ENCODE results near the gene XPNPEP1. TPM values are rescaled to one million over a fixed set of nuclear protein-coding genes. Genes with fewer than 3 reads are reported as not detected.

The XPNPEP1 gene
- total and polyA plus RNA-seq, 3 experiments from 2014 or later, result 29.7 to 56.1 (median 50.2) TPM

DNA sequence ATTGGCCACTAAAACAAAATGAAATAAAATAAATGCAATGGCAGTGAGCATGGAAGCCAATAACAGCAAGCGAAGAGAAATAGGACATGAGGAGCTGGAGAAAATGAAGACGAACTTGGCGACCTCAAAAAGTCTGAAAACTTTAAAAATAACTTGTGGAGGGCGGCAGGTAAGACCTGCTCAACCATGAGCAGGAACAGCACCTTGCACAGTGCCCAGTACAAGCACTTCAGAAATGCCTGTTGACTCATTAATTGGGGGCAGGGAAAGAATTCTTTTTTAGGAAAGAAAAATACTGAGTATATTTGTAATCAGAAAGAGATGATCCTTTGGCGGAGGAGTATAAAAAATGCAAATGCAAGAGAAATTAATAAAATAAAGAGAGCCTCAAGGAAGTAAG is 78.0 kb downstream of the XPNPEP1 start:
- Histone ChIP-seq H3K4me1 (ENCODE audit: insufficient read depth, low read length) (no peaks in the 10 kb centered on the region), H3K36me3 (ENCODE audit: insufficient read depth, low read length) (no peaks in the 10 kb centered on the region), H3K27me3 (ENCODE audit: insufficient read depth, low read length, poor library complexity, severe bottlenecking) (no peaks in the 10 kb centered on the region), H3K9me3 (ENCODE audit: low read length) (no peaks in the 10 kb centered on the region), H3K27ac (ENCODE audit: low read depth, low read length) (no peak overlapping the region), H3K4me3 (ENCODE audit: low read length) (no peak overlapping the region)
- no peak for DNase-seq
- Mint-ChIP-seq H3K27me3 (peaks cover 8 to 23% of the 10 kb centered on the region in 2 donors), H3K4me3 (no peak overlapping the region), H3K27ac (no peak overlapping the region), H3K4me1 (no peaks in the 10 kb centered on the region), H3K36me3 (no peaks in the 10 kb centered on the region), H3K9me3 (no peaks in the 10 kb centered on the region)
- POLR2A ChIA-PET, result no interaction called here
- CTCF ChIA-PET, result interaction anchor here (1.1 kb wide), 1 partner anchor 11 kb away, joined by 3 read pairs; no protein-coding TSS in a partner anchor

DNA sequence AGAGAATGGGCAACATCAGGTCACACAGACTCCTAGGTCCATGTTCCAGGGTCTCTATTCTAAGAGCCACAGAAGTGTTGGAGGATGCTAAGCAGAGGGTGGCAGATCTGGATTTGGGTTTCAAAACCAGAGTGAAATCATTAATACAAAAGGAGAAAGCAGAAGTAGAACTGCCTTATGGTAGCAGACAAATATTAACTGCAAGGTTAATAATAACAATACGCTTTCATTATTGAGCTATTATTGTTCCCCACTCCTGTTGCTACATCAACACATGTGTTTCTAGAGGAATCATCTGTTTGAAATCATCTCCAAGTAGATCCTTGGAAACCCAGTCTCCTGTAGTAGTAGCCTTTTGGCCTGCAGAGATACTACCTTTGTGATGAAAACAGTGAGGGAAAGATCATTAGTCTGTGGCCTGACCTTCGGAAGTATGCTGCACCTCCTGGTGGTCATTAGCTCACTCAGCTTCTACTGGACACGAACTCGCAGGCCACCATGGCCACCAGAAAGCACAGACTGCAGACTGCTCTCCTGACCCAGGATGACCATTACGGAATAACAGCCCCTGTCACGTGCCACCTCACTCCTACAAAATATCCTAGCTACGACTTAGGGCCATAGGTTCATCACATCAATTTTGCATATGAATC is 84.6 kb downstream of the XPNPEP1 start:
- Mint-ChIP-seq H3K36me3 (no peaks in the 10 kb centered on the region), H3K27me3 (peaks cover 6 to 25% of the 10 kb centered on the region in 2 donors), H3K4me1 (no peaks in the 10 kb centered on the region), H3K9me3 (no peaks in the 10 kb centered on the region), H3K27ac (no peak overlapping the region), H3K4me3 (no peak overlapping the region)
- ChIA-PET POLR2A (no interaction called here), CTCF (no interaction called here)
- H3K4me1 ChIP-seq (ENCODE audit: insufficient read depth, low read length), result no peaks in the 10 kb centered on the region
- no peak overlapping the region for H3K27ac ChIP-seq (ENCODE audit: low read depth, low read length)
- DNase-seq, result no peak
- H3K27me3 ChIP-seq (ENCODE audit: insufficient read depth, low read length, poor library complexity, severe bottlenecking), result peaks cover 4% of the 10 kb centered on the region
- H3K36me3 ChIP-seq (ENCODE audit: insufficient read depth, low read length), result no peaks in the 10 kb centered on the region
- no peaks in the 10 kb centered on the region for H3K9me3 ChIP-seq (ENCODE audit: low read length)
- H3K4me3 ChIP-seq (ENCODE audit: low read length), result no peak overlapping the region

DNA sequence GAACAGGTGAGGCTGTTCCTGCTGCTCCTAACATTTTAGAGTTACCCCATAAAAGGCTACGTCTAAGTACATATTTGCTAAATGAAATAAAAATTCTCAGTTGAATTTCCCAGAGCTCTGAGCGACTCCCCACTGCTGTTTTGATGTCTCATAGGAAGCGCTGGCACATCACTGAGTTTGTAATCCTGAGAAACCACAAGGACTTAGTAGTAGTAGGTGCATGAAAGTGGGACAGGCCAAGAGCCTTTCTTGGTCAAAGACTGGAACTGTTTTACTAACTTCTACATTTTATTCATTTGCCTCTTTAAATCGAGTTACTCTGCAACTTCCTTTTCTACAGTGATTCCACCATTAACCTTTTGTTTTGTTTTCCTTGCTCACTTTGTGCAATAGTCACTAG is 85.9 kb downstream of the XPNPEP1 start:
- H3K4me3 ChIP-seq (ENCODE audit: low read length), result no peak overlapping the region
- CTCF ChIA-PET, result no interaction called here
- Mint-ChIP-seq H3K4me3 (no peak overlapping the region), H3K9me3 (no peaks in the 10 kb centered on the region), H3K27me3 (peaks cover 8 to 32% of the 10 kb centered on the region in 2 donors), H3K4me1 (no peaks in the 10 kb centered on the region), H3K36me3 (no peaks in the 10 kb centered on the region), H3K27ac (no peak overlapping the region)
- no peak for DNase-seq
- H3K36me3 ChIP-seq (ENCODE audit: insufficient read depth, low read length), result no peaks in the 10 kb centered on the region
- H3K9me3 ChIP-seq (ENCODE audit: low read length), result no peaks in the 10 kb centered on the region
- peaks cover 4% of the 10 kb centered on the region for H3K27me3 ChIP-seq (ENCODE audit: insufficient read depth, low read length, poor library complexity, severe bottlenecking)
- no peaks in the 10 kb centered on the region for H3K4me1 ChIP-seq (ENCODE audit: insufficient read depth, low read length)
- H3K27ac ChIP-seq (ENCODE audit: low read depth, low read length), result no peak overlapping the region
- POLR2A ChIA-PET, result no interaction called here

DNA sequence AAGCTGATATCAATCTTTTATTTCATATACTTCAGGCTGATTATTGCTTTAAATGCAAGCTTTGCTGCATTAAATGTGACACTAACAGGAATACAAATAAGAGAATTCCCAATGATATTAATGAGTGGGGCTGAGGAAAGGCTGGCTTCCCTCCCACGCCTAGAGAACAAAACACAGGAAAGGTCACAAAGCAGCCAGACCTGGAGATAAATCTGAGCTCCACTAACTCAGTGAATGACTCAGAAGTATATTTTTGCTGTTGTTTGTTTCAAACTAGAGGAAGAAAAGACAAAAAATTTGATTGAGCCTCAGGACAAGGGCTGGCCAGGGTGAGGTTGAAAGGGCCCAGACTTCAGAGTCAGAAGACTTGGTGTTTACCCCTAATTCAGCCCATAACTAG is 88.1 kb downstream of the XPNPEP1 start:
- Mint-ChIP-seq H3K4me1 (no peaks in the 10 kb centered on the region), H3K9me3 (peaks cover 0 to 6% (median 3%) of the 10 kb centered on the region in 5 donors), H3K27ac (no peak overlapping the region), H3K4me3 (no peak overlapping the region), H3K36me3 (peaks cover 0 to 4% (median 0%) of the 10 kb centered on the region in 3 donors), H3K27me3 (peaks cover 8 to 38% of the 10 kb centered on the region in 2 donors)
- Histone ChIP-seq H3K36me3 (ENCODE audit: insufficient read depth, low read length) (no peaks in the 10 kb centered on the region), H3K27ac (ENCODE audit: low read depth, low read length) (no peak overlapping the region), H3K4me1 (ENCODE audit: insufficient read depth, low read length) (no peaks in the 10 kb centered on the region), H3K9me3 (ENCODE audit: low read length) (no peaks in the 10 kb centered on the region), H3K4me3 (ENCODE audit: low read length) (no peak overlapping the region), H3K27me3 (ENCODE audit: insufficient read depth, low read length, poor library complexity, severe bottlenecking) (peaks cover 4% of the 10 kb centered on the region)
- CTCF ChIA-PET, result no interaction called here
- DNase-seq, result no peak
- POLR2A ChIA-PET, result no interaction called here

DNA sequence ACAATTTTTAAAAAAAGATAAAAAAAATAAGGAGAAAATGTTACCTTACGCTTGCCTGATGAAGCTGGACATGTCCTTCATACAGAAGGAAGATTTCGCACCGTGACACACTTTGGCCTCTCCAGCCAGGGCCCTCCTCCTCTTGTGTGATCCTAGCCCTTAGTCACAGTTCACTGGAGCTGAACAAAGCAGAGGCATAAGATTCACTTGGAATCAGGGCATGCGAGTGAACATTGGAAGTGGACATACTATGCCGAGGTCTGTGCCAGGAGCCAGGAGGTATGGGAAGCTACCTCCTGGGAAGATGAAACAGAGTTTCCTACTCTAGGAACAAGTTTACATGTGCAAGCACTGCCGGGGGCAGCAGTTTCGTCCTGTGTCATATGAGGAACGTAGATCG is 91.5 kb downstream of the XPNPEP1 start:
- Mint-ChIP-seq H3K4me3 (no peak overlapping the region), H3K4me1 (no peaks in the 10 kb centered on the region), H3K27me3 (peaks cover 2 to 37% of the 10 kb centered on the region in 2 donors), H3K36me3 (peaks cover 0 to 4% (median 0%) of the 10 kb centered on the region in 3 donors), H3K27ac (no peak overlapping the region), H3K9me3 (peaks cover 0 to 6% (median 3%) of the 10 kb centered on the region in 5 donors)
- no peaks in the 10 kb centered on the region for H3K9me3 ChIP-seq (ENCODE audit: low read length)
- CTCF ChIA-PET, result no interaction called here
- POLR2A ChIA-PET, result no interaction called here
- no peak overlapping the region for H3K27ac ChIP-seq (ENCODE audit: low read depth, low read length)
- no peaks in the 10 kb centered on the region for H3K4me1 ChIP-seq (ENCODE audit: insufficient read depth, low read length)
- DNase-seq, result no peak
- peaks cover 4% of the 10 kb centered on the region for H3K27me3 ChIP-seq (ENCODE audit: insufficient read depth, low read length, poor library complexity, severe bottlenecking)
- no peaks in the 10 kb centered on the region for H3K36me3 ChIP-seq (ENCODE audit: insufficient read depth, low read length)
- no peak overlapping the region for H3K4me3 ChIP-seq (ENCODE audit: low read length)

DNA sequence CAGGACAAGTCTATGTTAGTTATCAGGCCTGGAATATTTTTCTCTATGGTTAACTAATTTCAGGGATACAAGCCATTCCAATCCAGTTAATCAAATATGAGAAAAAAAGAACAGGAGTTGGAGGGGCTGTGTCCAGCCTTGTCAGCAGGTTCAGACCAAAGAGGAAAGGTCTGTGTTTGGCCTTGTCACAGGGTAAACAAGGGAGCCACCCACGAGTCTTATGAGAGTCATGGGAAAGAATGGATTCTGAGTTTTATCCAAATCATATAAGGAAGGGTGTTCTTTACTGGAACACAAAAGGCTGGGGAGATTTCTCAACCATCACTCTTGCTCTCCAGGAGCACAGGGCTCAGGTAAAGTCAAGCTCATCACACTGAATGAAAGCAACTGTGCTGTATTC is 99.1 kb downstream of the XPNPEP1 start:
- Histone ChIP-seq H3K4me1 (ENCODE audit: insufficient read depth, low read length) (no peaks in the 10 kb centered on the region), H3K36me3 (ENCODE audit: insufficient read depth, low read length) (no peaks in the 10 kb centered on the region), H3K27me3 (ENCODE audit: insufficient read depth, low read length, poor library complexity, severe bottlenecking) (no peaks in the 10 kb centered on the region), H3K9me3 (ENCODE audit: low read length) (no peaks in the 10 kb centered on the region), H3K27ac (ENCODE audit: low read depth, low read length) (no peak overlapping the region), H3K4me3 (ENCODE audit: low read length) (no peak overlapping the region)
- H3K27ac Mint-ChIP-seq, result no peak overlapping the region
- no peak overlapping the region for H3K4me3 Mint-ChIP-seq
- POLR2A ChIA-PET, result no interaction called here
- H3K9me3 Mint-ChIP-seq, result peaks cover 0 to 6% (median 2%) of the 10 kb centered on the region in 5 donors
- H3K36me3 Mint-ChIP-seq, result peaks cover 0 to 3% (median 0%) of the 10 kb centered on the region in 3 donors
- no peak for DNase-seq
- CTCF ChIA-PET, result no interaction called here
- H3K4me1 Mint-ChIP-seq, result no peaks in the 10 kb centered on the region
- peaks cover 9 to 45% of the 10 kb centered on the region in 2 donors for H3K27me3 Mint-ChIP-seq

DNA sequence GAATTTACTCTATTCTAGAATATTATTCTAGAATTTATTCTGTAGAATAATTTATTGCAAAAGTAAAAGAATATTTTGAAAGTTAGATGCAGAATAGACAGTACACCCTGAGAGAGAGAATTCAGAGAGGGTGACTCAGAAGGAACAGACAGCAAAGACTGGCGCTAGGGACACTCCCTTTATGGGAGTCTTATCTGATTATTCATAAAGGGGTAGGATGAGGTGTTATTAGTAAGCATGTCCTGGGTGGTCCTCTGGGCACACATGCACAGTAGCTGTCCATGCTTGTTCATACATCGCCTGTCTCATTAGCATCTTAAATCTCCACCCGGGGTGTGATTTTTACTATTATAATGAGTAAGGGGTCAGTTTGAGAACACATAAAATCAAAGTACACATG is 100.1 kb downstream of the XPNPEP1 start:
- Histone ChIP-seq H3K27ac (ENCODE audit: low read depth, low read length) (no peak overlapping the region), H3K4me1 (ENCODE audit: insufficient read depth, low read length) (no peaks in the 10 kb centered on the region), H3K4me3 (ENCODE audit: low read length) (no peak overlapping the region), H3K27me3 (ENCODE audit: insufficient read depth, low read length, poor library complexity, severe bottlenecking) (no peaks in the 10 kb centered on the region), H3K36me3 (ENCODE audit: insufficient read depth, low read length) (no peaks in the 10 kb centered on the region), H3K9me3 (ENCODE audit: low read length) (no peaks in the 10 kb centered on the region)
- H3K36me3 Mint-ChIP-seq, result peaks cover 0 to 3% (median 0%) of the 10 kb centered on the region in 3 donors
- peaks cover 0 to 3% (median under 1%) of the 10 kb centered on the region in 5 donors for H3K9me3 Mint-ChIP-seq
- no peaks in the 10 kb centered on the region for H3K4me1 Mint-ChIP-seq
- DNase-seq, result no peak
- H3K4me3 Mint-ChIP-seq, result no peak overlapping the region
- ChIA-PET CTCF (no interaction called here), POLR2A (no interaction called here)
- peaks cover 10 to 43% of the 10 kb centered on the region in 2 donors for H3K27me3 Mint-ChIP-seq
- no peak overlapping the region for H3K27ac Mint-ChIP-seq

DNA sequence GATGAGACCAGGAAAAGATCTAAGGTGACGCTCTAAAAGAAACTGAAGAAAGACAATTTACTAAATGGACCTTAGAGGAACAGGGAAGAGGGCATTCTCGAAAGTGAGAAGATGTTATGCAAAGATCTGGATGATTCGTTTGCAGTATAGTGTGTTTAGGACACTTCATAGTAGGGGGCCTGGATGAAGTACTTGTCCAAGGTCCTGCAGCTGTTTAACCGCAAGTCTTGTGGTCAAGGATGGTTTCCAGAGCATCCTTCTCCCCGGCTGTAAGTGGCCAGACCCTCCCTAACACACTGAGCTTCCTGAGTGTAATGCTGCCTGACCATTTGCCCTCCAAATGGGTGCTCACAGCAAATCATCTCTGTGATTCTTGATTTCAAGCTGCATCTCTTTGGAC is 101.6 kb downstream of the XPNPEP1 start:
- peaks cover 0 to 3% (median 0%) of the 10 kb centered on the region in 5 donors for H3K9me3 Mint-ChIP-seq
- H3K4me1 Mint-ChIP-seq, result no peaks in the 10 kb centered on the region
- no peaks in the 10 kb centered on the region for H3K4me1 ChIP-seq (ENCODE audit: insufficient read depth, low read length)
- no peak overlapping the region for H3K4me3 Mint-ChIP-seq
- no peaks in the 10 kb centered on the region for H3K36me3 ChIP-seq (ENCODE audit: insufficient read depth, low read length)
- H3K27ac ChIP-seq (ENCODE audit: low read depth, low read length), result no peak overlapping the region
- no peak overlapping the region for H3K4me3 ChIP-seq (ENCODE audit: low read length)
- peaks cover 0 to 3% (median 0%) of the 10 kb centered on the region in 3 donors for H3K36me3 Mint-ChIP-seq
- peaks cover 10 to 43% of the 10 kb centered on the region in 2 donors for H3K27me3 Mint-ChIP-seq
- ChIA-PET CTCF (no interaction called here), POLR2A (no interaction called here)
- no peak overlapping the region for H3K27ac Mint-ChIP-seq
- H3K27me3 ChIP-seq (ENCODE audit: insufficient read depth, low read length, poor library complexity, severe bottlenecking), result no peaks in the 10 kb centered on the region
- no peak for DNase-seq
- no peaks in the 10 kb centered on the region for H3K9me3 ChIP-seq (ENCODE audit: low read length)

All from CD8-positive, alpha-beta memory T cell (primary cell).